Activated effector memory CD4-positive, alpha-beta T cell treated with anti-CD3 and anti-CD28 coated beads, Interleukin-2, amount 50 U/mL, for 16 hours (primary cell): ENCODE results near the gene SLC50A1.
"Not testable (repeated sequence)": the region's sequence is repeated elsewhere in the genome, so short reads cannot be mapped to it uniquely, and the experiment has no call there.

ENCODE experiments used
- DNase-seq: peaks from one replicate; pipeline ENCODE4 v3.0.0-alpha.2; 2020

SLC50A1 gene

DNA sequence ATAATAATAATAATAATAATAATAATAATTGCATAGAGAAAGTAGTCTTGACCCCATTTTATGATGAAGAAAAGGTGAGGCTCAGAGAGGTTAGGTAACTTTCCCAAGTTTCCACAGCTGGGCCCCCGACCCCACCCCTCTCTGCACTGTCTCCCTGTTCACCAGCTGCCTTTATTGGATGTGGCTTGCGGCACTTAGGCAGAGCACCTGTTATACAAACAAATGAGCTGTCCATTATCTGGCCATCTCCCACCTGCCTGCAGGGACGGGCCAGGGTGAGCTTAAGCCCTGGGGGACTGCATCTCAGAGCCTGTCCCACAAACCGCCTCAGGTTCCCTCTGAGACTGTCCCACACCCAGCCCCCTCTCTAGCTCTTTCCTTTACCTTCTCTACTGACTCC, 18.0 kb upstream of the SLC50A1 start:
- no peak for DNase-seq

DNA sequence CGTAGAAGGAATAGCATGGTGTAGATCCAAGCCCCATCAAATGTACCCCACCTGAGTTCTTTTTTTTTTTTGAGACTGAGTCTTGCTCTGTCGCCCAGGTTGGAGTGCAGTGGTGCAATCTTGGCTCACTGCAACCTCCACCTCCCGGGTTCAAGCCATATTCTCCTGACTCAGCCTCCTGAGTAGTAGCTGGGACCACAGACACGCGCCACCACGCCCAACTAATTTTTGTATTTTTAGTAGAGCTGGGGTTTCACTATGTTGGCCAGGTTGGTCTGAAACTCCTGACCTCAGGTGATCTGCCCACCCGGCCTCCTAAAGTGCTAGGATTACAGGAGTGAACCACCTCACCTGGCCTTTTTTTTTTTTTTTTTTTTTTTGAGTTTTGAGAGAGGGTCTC, 17.6 kb upstream of the SLC50A1 start:
- DNase-seq: not testable (repeated sequence)

DNA sequence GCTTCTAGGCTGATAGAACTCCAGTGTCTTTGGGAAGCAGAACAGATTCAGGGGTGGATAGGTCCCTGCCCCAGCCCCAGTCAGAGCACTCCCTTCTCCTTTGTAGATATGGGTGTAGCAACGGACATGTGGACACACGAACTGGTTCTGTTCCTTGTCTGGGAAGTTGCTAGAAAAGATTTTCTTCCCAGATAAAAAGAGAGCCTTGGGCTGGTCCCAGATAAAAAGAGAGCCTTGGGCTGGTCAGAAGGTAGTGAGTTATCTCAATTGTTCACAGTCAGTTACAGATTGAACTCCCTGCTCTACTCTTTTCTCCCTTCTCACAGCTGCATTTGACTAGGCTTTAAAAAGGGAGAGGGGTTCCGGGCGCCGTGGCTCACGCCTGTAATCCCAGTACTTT, 15.4 kb upstream of the SLC50A1 start:
- no peak for DNase-seq

DNA sequence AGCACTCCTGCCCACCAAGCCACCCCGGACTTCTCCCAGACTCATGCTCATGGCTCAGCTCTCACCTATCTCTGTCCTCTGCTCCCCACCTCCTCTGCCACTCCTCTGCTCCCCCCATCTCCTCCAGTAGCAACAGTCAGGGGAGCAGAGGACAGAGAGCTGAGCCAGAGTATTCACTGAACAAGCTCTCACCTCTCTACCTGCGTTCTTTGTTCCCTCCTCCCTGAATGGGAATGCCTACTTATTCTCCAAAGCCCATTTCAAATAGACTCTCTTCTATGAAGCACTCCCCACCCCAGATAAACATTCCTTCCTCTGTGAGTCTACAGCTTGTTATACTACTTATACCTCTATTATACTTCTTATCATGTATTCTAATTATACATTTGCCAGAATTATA, 14.4 kb upstream of the SLC50A1 start:
- no peak for DNase-seq

DNA sequence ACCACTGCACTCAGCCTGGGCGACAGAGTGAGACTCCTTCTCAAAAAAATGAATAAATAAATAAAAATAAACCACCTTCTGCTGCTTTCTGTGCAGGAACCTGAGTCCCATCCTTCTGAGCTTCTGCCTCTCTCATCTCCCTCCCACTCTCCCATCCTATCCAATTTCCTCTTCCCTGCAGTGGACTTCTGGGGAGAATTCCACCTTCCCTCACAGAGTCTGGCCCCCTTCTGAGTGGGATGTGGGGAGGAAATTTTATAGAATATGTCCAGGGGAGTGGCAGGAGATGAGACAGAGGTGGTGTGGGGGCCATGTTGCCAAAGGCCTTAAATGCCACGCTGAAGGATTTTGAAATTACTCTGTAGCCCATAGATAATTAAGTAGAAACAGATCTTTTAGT, 13.3 kb upstream of the SLC50A1 start:
- DNase-seq: no peak

DNA sequence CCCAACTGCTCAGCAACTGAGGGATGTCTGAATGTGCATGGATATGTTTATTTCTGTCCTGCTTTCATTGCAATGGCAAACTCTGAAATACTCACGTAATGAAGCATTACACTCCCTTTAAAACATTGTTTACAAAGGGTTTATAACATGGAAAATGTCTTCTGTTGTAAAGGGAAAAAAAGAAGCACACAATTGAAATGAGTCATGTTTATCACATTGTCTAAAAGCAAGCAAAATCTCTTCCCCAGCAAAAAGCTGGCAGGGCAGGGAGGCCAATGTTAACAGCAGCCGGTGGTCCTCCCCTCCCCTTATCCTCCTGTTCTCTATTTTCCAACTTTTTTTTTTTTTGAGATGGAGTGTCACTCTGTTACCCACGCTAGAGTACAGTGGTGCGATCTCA, 11.9 kb upstream of the SLC50A1 start:
- no peak for DNase-seq

DNA sequence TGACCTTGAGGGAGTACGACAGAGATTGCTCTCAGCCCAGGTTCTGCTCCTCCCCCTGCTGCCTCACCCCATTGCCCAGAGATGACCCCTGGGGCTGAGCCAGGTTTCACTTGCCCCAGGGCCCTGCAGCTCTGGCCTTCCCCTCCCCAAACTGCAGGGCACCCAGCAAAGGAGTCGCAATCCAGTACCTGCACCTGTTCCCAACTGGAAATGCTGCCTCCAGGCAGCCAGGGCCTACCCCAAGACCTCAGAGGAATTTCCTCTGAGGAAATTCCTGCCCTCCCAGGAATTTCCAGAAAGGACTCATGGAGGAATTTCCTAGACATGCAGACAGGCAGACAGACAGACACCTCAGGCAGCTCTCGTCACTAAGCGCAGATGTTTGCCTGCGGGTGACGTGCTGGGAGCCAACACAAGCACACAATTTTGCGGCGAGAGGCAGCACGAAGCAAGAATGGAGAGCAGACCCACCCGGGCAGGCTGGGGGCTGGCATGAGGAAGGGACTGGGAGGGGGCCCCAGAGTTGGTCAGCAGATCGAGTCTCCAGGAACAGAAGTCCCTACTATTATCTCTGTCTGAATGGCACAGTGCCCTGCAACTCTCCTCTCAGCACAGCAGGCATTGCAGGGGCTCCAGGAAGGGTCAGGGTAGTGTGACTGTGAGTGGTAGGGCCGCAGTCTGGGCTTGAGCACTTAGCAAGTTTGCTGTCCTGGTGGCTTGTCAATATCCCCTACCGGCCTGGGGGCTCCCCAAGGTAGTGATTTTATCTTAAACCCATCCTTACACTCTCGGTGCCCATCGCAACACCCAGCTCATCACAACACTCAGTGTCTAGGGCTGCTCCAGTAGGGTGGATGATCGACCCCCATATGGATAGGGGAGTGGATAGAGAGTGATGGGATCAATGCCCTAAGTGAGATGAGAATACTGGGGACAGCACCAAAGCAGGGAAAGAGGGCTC, 10.9 kb upstream of the SLC50A1 start:
- DNase-seq: no peak

DNA sequence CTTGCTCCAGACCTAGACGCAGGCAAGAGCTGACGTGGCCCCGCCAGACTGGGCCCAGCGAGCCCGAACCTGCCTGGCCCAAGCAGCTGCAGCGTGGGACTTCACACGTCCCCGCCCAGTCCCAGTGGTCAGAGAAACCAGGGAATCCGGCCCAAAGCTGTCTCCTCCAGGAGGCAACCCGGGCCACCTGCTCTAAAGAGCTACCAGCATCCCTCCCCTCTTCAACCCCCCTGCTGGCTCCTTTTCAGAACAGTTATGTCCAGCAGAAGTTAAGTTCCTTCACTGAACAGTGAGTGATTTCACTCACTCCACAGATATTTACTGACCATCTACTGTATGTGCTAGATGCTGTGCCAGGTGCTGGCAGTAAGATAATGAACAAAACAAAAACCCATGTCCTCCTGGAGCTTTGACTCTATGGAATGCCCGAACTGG, 10.1 kb upstream of the SLC50A1 start:
- no peak for DNase-seq

DNA sequence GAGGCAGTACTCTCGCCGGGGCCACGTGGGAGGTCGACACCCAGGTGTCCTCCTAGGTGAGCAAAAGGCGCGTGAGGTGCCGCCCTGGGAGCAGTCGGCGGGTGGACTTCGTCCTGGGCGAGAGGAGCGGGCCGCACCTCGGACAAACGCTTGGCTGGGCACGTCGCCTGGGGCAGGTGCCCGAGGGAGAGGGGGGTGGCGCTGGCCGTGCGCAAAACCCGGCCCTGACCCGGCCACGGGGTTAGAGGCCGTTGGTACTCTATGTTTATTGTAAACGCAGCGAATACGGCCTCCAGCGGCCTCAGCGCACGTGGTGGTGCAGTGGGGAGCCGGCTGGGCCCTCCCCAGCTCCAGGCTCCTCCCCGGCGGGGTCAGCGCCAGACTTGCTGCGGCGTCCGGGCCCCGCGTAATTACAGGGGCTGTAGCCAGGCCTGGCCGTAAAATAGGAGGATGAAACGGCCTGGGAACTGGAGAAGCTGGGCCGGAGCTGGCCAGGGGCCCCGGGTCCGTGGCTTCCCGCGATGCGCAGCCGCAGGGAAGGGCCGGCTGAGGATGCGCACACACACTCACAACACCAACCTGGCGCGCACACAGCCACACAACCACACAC, 9.6 kb upstream of the SLC50A1 start:
- no peak for DNase-seq

DNA sequence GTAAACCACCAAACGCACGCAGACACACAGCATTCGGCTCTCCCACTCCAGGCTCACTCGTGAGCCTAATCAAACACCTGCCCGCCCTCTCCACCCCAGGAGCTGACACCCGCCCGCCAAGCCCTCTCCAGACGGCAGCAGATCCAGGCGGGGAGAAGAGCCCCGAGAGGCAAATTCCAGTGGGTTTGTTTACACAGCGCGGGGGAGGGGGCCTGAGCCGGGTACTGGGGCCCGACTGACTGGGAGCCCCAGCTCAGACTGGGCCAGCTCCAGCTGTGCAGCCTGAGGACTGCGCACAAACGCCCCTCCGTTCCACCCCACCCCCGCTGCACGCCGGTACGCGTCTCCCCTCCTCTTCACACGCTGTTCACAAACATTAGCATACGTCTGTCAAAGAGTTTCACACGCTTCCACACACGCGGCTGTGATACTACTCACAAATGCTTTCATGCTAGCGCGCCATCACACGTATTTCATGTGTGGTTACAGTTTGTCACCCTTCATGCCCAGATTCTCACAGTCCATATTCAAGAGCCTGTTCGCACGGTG, 9.0 kb upstream of the SLC50A1 start:
- peak; percentile 71 for DNase-seq

DNA sequence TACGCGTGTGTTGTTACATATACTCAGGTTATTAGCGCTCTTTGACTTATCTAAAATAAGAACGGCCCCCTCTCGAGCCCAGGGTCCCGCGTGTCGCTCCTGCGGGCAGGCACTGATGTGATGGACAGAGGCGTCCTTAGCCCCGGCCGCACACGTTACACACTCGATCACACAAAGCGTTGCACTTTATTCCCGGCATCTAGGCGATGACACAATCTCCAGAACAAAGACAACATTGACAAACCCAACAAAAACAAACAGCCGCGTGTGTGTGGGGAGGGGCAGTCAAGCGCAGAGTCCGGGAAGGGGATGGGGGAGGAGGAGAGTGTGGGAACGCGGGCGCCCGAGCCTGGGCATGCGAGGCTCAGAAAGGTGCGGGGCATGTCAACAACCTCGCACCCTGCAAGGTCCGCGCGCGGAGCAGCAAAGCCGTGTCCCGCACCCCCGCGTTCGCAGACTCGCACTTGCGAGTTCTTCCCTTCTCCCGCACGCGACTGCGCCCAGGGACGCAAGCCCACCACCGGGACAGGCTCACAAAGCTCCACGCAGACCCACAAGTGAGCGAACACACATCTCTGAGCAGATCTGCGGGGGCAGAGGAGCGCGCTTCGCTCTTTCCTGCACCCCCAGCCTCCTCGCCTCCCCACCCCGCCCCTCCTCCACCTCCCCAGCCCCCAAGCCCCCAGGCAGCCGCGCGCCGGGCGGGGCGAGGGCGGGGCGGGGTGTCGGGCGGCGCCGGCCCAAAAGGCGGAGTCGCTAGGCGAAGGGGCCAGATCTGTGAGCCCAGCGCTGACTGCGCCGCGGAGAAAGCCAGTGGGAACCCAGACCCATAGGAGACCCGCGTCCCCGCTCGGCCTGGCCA, 8.3 kb upstream of the SLC50A1 start, which contains the start of gene EFNA1:
Gene EFNA1, plus strand, starts transcription at position 772 of the 862 bp plus-strand sequence. CDS start 102 bp downstream, outside the sequence.
- peak; percentile 78 for DNase-seq

DNA sequence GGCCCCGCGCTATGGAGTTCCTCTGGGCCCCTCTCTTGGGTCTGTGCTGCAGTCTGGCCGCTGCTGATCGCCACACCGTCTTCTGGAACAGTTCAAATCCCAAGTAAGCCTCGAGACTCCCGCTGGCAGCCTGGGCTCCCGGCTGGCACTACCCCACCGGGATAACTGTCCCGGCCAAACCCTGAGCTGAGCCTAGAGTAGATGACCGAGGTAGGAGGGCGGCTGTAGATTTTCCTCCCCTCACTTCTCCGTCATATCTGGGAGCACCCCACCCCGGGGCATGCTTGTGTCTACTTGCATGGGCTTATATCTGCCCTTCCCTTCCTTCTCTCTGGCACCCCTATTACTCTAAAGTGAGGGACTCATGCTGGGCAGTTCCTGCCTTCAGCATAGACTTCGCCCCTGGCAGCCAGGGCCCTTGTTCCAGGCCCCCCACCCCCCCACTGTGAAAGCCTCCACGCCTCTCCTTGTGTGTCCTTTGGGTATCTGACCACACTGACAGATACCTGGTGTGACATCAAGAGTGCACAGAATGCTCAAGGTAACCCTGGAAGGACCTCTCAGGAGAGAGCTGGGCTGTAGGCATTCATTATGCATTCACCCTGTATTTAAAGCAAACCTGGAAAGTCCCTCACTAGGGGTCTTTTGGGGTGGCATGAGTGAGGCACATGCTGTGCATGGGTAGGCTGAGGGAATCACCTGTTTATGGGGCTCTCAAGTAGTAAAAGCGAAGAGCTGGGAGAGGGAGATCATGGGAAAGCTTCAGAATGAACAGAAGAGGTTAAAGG, 7.5 kb upstream of the SLC50A1 start:
- no peak for DNase-seq

DNA sequence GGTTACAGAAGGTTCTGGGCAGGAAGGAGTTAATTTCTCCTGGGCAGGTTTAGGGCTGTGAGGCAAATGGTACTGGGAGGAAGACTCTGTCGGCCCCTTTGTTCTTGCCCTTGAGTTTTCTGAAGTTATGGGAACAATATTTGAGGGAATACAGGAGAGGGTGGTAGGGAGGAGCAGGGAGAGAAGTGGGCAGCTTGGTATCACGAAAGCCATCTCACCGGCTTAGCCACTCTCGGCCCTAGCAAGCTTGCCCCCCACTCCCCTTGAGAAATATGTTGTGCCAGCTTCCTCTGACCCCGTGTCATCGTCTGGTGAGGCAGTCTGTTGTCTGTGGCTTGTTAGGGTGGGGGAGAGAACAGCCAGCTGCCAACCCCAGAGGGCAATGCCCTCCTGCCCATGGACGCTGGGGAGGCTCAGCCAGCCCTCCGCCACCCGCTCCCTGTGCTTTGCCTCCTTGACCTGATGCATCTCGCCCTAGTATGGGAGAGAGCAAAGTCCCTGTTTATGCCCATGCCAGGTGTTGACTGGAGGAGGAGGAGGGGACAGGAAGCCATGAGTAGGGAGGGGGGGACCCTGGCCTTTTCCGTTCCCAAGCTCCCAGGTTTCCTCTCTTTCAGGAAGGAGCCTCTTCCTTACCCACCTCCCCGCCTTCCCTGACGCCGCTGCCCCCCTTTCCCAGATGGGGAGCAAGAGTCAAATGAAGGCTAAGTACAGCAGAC, 6.7 kb upstream of the SLC50A1 start:
- DNase-seq: no peak

DNA sequence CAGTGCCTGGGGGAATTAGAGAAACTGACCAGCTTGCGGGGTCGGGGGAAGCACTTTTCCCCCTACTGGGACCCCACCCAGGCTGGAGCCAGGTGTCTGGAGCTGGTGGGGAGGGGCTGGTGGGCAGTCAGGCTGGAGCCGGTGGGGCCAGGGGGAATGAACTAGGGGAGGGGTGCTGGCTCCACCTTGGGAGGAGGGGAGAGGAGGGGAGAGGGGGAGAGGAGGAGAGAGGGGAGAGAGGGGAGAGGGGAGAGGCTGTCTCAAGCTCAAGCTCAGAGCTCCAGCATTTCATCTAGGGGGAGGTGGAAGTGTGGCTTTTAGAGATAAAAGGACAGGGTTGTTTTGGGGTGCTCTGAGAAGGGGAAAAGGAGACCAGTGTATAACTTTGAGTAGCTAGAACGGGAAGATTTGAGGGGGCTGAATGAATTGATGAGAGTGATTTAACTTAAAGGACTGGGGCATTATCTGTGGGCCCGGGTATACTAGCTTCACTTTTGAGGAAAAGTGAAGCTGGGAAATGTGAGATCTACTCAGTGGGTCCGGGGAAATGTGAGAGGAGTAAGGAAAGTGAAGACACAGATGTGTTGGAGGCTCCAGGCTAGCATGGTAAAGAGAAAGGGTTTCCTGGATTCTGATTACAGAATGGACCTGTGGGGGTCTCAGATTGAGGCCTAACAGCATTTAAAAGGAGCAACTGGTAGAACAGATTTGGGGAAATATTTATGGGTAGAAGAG, 5.2 kb upstream of the SLC50A1 start:
- DNase-seq: no peak

DNA sequence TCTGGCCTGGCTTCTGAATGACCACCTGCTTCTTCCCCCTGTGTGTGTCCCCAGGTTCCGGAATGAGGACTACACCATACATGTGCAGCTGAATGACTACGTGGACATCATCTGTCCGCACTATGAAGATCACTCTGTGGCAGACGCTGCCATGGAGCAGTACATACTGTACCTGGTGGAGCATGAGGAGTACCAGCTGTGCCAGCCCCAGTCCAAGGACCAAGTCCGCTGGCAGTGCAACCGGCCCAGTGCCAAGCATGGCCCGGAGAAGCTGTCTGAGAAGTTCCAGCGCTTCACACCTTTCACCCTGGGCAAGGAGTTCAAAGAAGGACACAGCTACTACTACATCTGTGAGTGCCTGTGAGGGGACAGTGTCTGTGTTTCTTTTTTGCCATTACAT, 4.4 kb upstream of the SLC50A1 start:
- no peak for DNase-seq

DNA sequence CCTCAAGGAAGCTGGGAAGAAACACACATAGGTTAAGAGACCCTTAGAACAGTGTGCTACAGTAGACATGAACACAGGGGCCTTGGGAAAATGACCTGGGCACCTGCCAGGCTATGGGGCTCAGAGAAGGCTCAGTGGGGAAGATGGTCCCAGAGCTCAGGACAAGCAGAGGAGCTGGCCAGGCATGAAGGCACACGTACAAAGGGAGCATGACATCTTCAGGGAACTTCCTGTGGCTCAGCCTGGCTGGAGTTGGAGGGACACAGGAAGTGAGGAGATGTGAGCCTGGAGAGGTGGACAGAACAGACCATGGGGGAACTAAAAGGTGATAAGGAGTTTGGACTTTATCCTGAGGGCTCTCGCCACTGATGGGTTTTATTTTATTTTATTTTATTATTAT, 3.8 kb upstream of the SLC50A1 start:
- no peak for DNase-seq

DNA sequence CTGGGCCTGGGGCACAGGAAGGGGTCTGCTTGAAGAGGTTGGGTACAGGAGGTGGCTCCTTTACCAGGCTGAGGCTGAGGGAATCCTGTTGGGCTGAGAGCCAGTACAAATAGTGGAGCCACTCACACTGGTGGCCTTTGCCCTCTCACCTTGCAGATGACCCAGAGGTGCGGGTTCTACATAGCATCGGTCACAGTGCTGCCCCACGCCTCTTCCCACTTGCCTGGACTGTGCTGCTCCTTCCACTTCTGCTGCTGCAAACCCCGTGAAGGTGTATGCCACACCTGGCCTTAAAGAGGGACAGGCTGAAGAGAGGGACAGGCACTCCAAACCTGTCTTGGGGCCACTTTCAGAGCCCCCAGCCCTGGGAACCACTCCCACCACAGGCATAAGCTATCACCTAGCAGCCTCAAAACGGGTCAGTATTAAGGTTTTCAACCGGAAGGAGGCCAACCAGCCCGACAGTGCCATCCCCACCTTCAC, 1.8 kb upstream of the SLC50A1 start:
- DNase-seq: no peak

DNA sequence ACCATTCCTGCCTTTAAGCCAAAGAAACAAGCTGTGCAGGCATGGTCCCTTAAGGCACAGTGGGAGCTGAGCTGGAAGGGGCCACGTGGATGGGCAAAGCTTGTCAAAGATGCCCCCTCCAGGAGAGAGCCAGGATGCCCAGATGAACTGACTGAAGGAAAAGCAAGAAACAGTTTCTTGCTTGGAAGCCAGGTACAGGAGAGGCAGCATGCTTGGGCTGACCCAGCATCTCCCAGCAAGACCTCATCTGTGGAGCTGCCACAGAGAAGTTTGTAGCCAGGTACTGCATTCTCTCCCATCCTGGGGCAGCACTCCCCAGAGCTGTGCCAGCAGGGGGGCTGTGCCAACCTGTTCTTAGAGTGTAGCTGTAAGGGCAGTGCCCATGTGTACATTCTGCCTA, 1.3 kb upstream of the SLC50A1 start:
- DNase-seq: no peak

DNA sequence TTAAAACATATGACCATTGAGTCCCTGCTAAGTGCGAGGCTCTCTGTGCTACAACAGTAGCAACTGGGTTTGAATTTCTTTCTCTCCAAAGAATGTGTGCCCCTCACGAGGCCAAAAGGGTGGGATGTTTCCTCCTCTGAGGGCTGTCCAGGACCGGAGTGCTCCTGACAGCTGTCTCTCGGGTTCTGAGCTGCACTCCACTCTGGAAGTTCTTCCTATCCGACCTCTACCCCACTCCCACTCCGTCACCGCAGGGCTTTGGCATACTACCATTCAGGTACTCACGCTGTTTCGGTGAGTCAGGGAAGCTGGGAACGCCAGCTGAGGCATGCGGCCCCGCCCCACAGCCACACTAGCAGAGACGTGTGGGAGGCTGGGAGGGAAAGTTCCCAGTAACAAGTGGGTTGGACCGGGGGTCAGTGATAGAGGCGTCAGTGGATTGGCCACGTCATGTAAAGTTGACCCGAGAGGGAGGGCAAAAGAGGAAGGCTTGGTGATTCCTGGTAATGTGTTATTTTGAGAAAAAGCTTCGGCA, 705 bp upstream of the SLC50A1 start:
- DNase-seq: peak; percentile 91

DNA sequence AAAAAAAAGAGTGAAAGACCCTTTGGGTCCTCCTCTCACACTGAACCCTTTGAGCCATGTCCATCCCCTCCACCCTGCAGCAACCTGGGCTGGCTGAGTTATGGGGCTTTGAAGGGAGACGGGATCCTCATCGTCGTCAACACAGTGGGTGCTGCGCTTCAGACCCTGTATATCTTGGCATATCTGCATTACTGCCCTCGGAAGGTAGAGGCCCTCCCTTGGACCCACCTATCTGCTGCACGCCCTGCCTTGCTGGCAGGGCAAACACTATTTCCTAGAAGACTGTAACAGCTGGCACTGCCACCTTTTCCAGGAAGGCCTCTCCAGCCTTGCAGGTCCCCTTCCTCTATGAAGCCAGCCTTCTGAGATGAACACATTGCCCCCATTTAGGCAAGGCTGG, 1.1 kb downstream of the SLC50A1 start:
- no peak for DNase-seq
